H1 (cell line): ENCODE results near the gene DNAI1. TPM values are rescaled to one million over a fixed set of nuclear protein-coding genes. Genes with fewer than 3 reads are reported as not detected.

ENCODE experiments used
- CTCF ChIA-PET: fragments of 300-600 bp; sonication (Branson Sonifier 250); formaldehyde crosslinking; loops from one replicate; lab custom pipeline; 2021; ENCODE audit not compliant: partially characterized antibody; lab: Charles Lee
- POLR2A ChIA-PET: fragments of 300-600 bp; sonication (Branson Sonifier 250); formaldehyde crosslinking; loops from one replicate; lab custom pipeline; 2021; ENCODE audit warnings: inconsistent platforms; ENCODE audit not compliant: partially characterized antibody; lab: Charles Lee
- DNase-seq, 2 experiments: peaks; one replicate each; pipeline versions ENCODE4 v3.0.0 to v3.0.0-alpha.2; 2010 to 2022; ENCODE audit warnings: low spot score in 2 of 2, low read depth in 1 of 2, mixed read lengths in 1 of 2
- FAIRE-seq: peaks from 2 replicates; lab custom pipeline; 2011; peaks lifted over from hg19 to GRCh38; lab: Jason Lieb, UNC
- H2AFZ ChIP-seq: 2 replicates; pipeline ENCODE4 v1.8.1; 2012; ENCODE audit warnings: low read length, inconsistent platforms
- H2AK5ac ChIP-seq: 2 replicates; pipeline ENCODE4 v1.6.1; 2013; ENCODE audit warnings: low read depth, low read length
- H2BK120ac ChIP-seq: replicated peaks from 2 replicates; pipeline ENCODE3; 2013; ENCODE audit warnings: low read depth, low read length, inconsistent platforms
- H2BK12ac ChIP-seq: 2 replicates; pipeline ENCODE4 v1.6.1; 2013; ENCODE audit warnings: low read depth, low read length
- H2BK15ac ChIP-seq: 2 replicates; pipeline ENCODE4 v1.6.1; 2013; ENCODE audit warnings: low read length
- H2BK20ac ChIP-seq: 2 replicates; pipeline ENCODE4 v1.6.1; 2013; ENCODE audit warnings: low read length
- H2BK5ac ChIP-seq: 2 replicates; pipeline ENCODE4 v1.6.1; 2013; ENCODE audit warnings: low read depth, low read length
- H3K14ac ChIP-seq: 2 replicates; pipeline ENCODE4 v1.6.1; 2013; ENCODE audit warnings: inconsistent platforms; ENCODE audit not compliant: insufficient read length
- H3K18ac ChIP-seq: 2 replicates; pipeline ENCODE4 v1.6.1; 2013; ENCODE audit warnings: low read length; ENCODE audit errors: extremely low read depth
- H3K23ac ChIP-seq: 2 replicates; pipeline ENCODE4 v1.6.1; 2013; ENCODE audit warnings: inconsistent platforms; ENCODE audit not compliant: insufficient read length
- H3K23me2 ChIP-seq: 2 replicates; pipeline ENCODE4 v1.6.1; 2013; ENCODE audit warnings: low read depth, low read length
- H3K27ac ChIP-seq: 2 replicates; pipeline ENCODE4 v1.6.1; 2011; ENCODE audit warnings: low read depth, low read length, inconsistent platforms
- H3K27me3 ChIP-seq, 4 experiments: replicated peaks in 1 of 4; 1 replicate in 1 of 4; 2 replicates in 3 of 4; pipeline versions ENCODE4 v1.6.1 to v1.8.1; 2011 to 2013; ENCODE audit warnings: low read length in 3 of 4, mild to moderate bottlenecking in 3 of 4, inconsistent platforms in 2 of 4, mixed read lengths in 2 of 4, moderate library complexity in 1 of 4; ENCODE audit not compliant: control insufficient read depth in 3 of 4, insufficient read depth in 3 of 4; ENCODE audit errors: extremely low read depth in 1 of 4
- H3K36me3 ChIP-seq, 4 experiments: 2 replicates each; pipeline versions ENCODE4 v1.6.1 to v1.8.1; 2011 to 2013; ENCODE audit warnings: mild to moderate bottlenecking in 4 of 4, low read length in 3 of 4, moderate library complexity in 2 of 4, control low read depth in 1 of 4, inconsistent platforms in 1 of 4; ENCODE audit not compliant: insufficient read depth in 4 of 4, control insufficient read depth in 2 of 4
- H3K4ac ChIP-seq: replicated peaks from 2 replicates; pipeline ENCODE3; 2013; ENCODE audit warnings: low read length, low read depth, mixed read lengths, inconsistent platforms; ENCODE audit not compliant: insufficient read length
- H3K4me1 ChIP-seq, 4 experiments: replicated peaks in 1 of 4; 1 replicate in 1 of 4; 2 replicates in 3 of 4; pipeline versions ENCODE4 v1.6.1 to v1.8.1; 2011 to 2013; ENCODE audit warnings: low read length in 3 of 4, inconsistent platforms in 2 of 4, mixed read lengths in 1 of 4; ENCODE audit not compliant: insufficient read depth in 4 of 4, control insufficient read depth in 3 of 4
- H3K4me2 ChIP-seq, 2 experiments: 2 replicates each; pipeline versions ENCODE4 v1.6.1 to v1.8.1; 2011 to 2013; ENCODE audit warnings: low read depth in 2 of 2, low read length in 2 of 2, control low read depth in 1 of 2, inconsistent platforms in 1 of 2, mild to moderate bottlenecking in 1 of 2; ENCODE audit not compliant: insufficient read depth in 1 of 2
- H3K4me3 ChIP-seq, 4 experiments: fragments of 200-600, 300-600 bp in 1 of 4; sonication (generic), shearing (Covaris generic), sonication (Bioruptor Twin) in 1 of 4; 2 replicates each; pipeline versions ENCODE4 v1.5.1 to v1.8.1; 2011 to 2016; ENCODE audit warnings: low read length in 4 of 4, low read depth in 3 of 4, control low read depth in 2 of 4, inconsistent platforms in 2 of 4, mild to moderate bottlenecking in 2 of 4, mixed read lengths in 1 of 4, moderate library complexity in 1 of 4; ENCODE audit not compliant: insufficient read depth in 2 of 4; ENCODE audit errors: extremely low read depth in 1 of 4
- H3K56ac ChIP-seq: replicated peaks from 2 replicates; pipeline ENCODE3; 2013; ENCODE audit warnings: low read depth, mild to moderate bottlenecking, mixed read lengths, low read length, inconsistent platforms; ENCODE audit not compliant: insufficient read length
- H3K79me1 ChIP-seq: 2 replicates; pipeline ENCODE4 v1.6.1; 2013; ENCODE audit warnings: low read depth, low read length, control low read depth
- H3K79me2 ChIP-seq, 2 experiments: 2 replicates each; pipeline versions ENCODE4 v1.6.1 to v1.8.1; 2012 to 2013; ENCODE audit warnings: low read length in 2 of 2, mild to moderate bottlenecking in 2 of 2, inconsistent platforms in 1 of 2; ENCODE audit not compliant: insufficient read depth in 2 of 2, control insufficient read depth in 1 of 2
- H3K9ac ChIP-seq, 4 experiments: replicated peaks in 1 of 4; 1 replicate in 1 of 4; 2 replicates in 3 of 4; pipeline versions ENCODE4 v1.6.1 to v1.8.1; 2011 to 2013; ENCODE audit warnings: low read depth in 3 of 4, low read length in 3 of 4, control low read depth in 2 of 4, mild to moderate bottlenecking in 2 of 4, moderate library complexity in 2 of 4, inconsistent platforms in 1 of 4; ENCODE audit errors: extremely low read depth in 1 of 4
- H3K9me3 ChIP-seq, 2 experiments: 2 replicates each; pipeline versions ENCODE4 v1.6.1 to v1.8.1; 2012 to 2013; ENCODE audit warnings: mild to moderate bottlenecking in 2 of 2, moderate library complexity in 2 of 2, control low read depth in 1 of 2, inconsistent platforms in 1 of 2, low read depth in 1 of 2, low read length in 1 of 2, mixed read lengths in 1 of 2; ENCODE audit not compliant: insufficient read depth in 2 of 2
- H4K20me1 ChIP-seq, 2 experiments: replicated peaks in 1 of 2; 2 replicates each; pipeline versions ENCODE3 to v1.8.1; 2011 to 2013; ENCODE audit warnings: inconsistent platforms in 2 of 2, low read length in 2 of 2, mild to moderate bottlenecking in 1 of 2; ENCODE audit not compliant: insufficient read depth in 2 of 2, control insufficient read depth in 1 of 2
- H4K5ac ChIP-seq: 2 replicates; pipeline ENCODE4 v1.6.1; 2013; ENCODE audit warnings: low read length, low read depth, mixed read lengths, inconsistent platforms; ENCODE audit not compliant: insufficient read length
- H4K8ac ChIP-seq: 2 replicates; pipeline ENCODE4 v1.8.0; 2013; ENCODE audit warnings: mild to moderate bottlenecking, moderate library complexity, low read length, inconsistent platforms; ENCODE audit not compliant: insufficient read depth; ENCODE audit errors: extremely low read depth
- H4K91ac ChIP-seq: replicated peaks from 2 replicates; pipeline ENCODE3; 2013; ENCODE audit warnings: low read length, mixed read lengths, inconsistent platforms; ENCODE audit not compliant: insufficient read length
- BACH1 ChIP-seq: IDR thresholded peaks from 2 replicates; pipeline ENCODE4 v1.6.1; 2012; ENCODE audit warnings: low read length, improper control_type of control experiment
- CEBPB ChIP-seq: IDR thresholded peaks from 2 replicates; pipeline ENCODE4 v1.6.1; 2012; ENCODE audit warnings: low read depth, low read length
- CHD2 ChIP-seq: IDR thresholded peaks from 2 replicates; pipeline ENCODE4 v1.6.1; 2012; ENCODE audit warnings: low read length, improper control_type of control experiment
- CTBP2 ChIP-seq: IDR thresholded peaks from 2 replicates; pipeline ENCODE4 v1.7.0; 2011; ENCODE audit warnings: borderline replicate concordance, mild to moderate bottlenecking, moderate library complexity, mixed read lengths, low read length; ENCODE audit not compliant: insufficient read depth, insufficient read length
- WGBS, 2 experiments: shearing (Covaris generic) in 1 of 2; methylation state at CpG; one replicate each; pipeline versions ENCODE4 v1.1.6 to v1.1.7; 2013 to 2015; ENCODE audit warnings: low lambda C conversion rate in 2 of 2, mixed read lengths in 2 of 2, inconsistent platforms in 1 of 2, low coverage in 1 of 2, missing lambda C conversion rate in 1 of 2; ENCODE audit not compliant: insufficient replicate concordance in 2 of 2, insufficient coverage in 1 of 2, insufficient read length in 1 of 2; ENCODE audit errors: extremely low coverage in 1 of 2, missing lambda C conversion rate in 1 of 2; 5-methylcytosine and 5-hydroxymethylcytosine counted together
- polyA plus RNA-seq, 7 experiments: library from polyadenylated mRNA; depleted of rRNA in 3 of 7; stranded (reverse) in 5 of 7; unstranded in 2 of 7; fragments of >200 nt in 5 of 7; fragments of 200-250 nt in 2 of 7; gene quantifications; 1 replicate in 5 of 7; 2 replicates in 1 of 7; 4 replicates in 1 of 7; pipeline versions ENCODE4 v1.2.1 to v1.2.3, GENCODE V29; 2011 to 2013; ENCODE audit warnings: missing spikeins in 2 of 7, mixed read lengths in 2 of 7
- total RNA-seq: library from RNA; stranded (reverse); fragmentation: NEBNext Ultra II Directional; extraction: Animal tissue kit (Norgen Biotek cat#: 25700); gene quantifications from 2 replicates; pipeline ENCODE4 v1.2.1, GENCODE V29; 2021

DNAI1 gene
- total and polyA plus RNA-seq, 2 of the 8 experiments (the other 6 are each of a cell fraction or from before 2014, with no cell fraction given) = 0.37 to 0.54 TPM

DNA sequence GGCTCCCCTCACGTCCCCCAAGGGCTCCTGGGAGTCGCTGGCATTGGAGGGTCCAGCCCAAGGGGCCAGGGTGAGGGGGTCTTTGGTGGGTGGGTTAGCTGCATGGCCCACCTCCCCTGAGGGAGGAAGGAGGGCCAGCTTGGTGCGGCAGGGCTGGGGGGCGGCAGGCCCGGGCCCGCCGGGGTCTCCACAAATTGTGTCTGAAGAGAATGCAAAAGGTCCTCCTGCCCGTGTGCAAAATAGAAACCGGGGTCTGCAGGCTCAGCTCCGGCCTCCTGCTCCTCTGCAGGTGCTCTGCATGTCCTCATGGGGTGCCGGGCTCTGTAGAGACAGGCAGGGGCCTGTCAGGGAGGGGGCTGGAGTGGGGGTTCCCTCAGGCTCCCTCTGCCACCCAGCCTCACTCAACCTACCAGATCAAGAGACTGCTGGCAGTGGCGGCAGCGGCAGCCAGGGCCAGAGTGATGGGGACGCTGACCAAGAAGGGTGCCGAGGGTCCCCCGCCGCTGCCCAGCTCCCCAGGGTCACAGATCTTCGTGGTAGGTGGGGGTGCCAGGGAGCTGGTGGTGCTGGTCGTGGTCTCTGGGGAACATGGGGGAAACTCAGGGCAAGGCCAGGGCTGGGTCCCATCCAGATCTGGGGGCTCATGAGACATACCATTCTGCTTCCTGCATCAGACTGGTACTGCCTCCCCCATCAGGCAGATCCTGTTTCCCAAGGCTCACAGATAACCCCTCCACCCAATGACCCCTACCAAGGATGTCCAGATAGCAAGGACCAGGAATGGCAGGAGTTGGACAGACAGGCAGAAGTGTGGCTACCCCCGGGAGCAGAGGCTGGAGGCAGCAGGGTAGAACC, 93.4 kb downstream of the DNAI1 start:
- no peak overlapping the region for H4K5ac ChIP-seq
- no peak for TF ChIP-seq CTBP2
- TF ChIP-seq CEBPB = no peak
- no peak for TF ChIP-seq CHD2
- TF ChIP-seq BACH1 = no peak
- H3K79me1 ChIP-seq = 0 out of 2 replicates have a peak, but pooled peaks cover 2% of the 10 kb centered on the region
- H2BK120ac ChIP-seq = no peak overlapping the region
- H3K27me3 ChIP-seq = peaks cover 0 to 10% (median 4%) of the 10 kb centered on the region in 4 experiments; a peak in 4 of 7 replicates
- H3K9ac ChIP-seq = no peak overlapping the region
- H4K91ac ChIP-seq = no peak overlapping the region
- no peak overlapping the region for H3K23ac ChIP-seq
- no peak overlapping the region for H3K14ac ChIP-seq
- H4K20me1 ChIP-seq = peaks cover 1 to 4% of the 10 kb centered on the region in 2 experiments
- H3K4me3 ChIP-seq = no peak overlapping the region
- no peaks in the 10 kb centered on the region for H3K23me2 ChIP-seq
- H3K4me1 ChIP-seq = peaks cover 5 to 13% (median 13%) of the 10 kb centered on the region in 4 experiments
- no peak overlapping the region for H3K4me2 ChIP-seq
- H3K9me3 ChIP-seq = no peaks in the 10 kb centered on the region
- DNase-seq (peak in 1 of 2 experiments; percentile 41), FAIRE-seq (no peak)
- no peak overlapping the region for H3K27ac ChIP-seq
- no peak overlapping the region for H2BK20ac ChIP-seq
- H2AFZ ChIP-seq = no peak overlapping the region
- no peak overlapping the region for H3K56ac ChIP-seq
- H2AK5ac ChIP-seq = no peak overlapping the region
- ChIA-PET CTCF (interaction anchor here (0.7 to 9.4 kb wide), 11 partner anchors 11 to 148 kb away, joined by 3 to 157 read pairs (median 6); no protein-coding TSS in a partner anchor), POLR2A (interaction anchor here (1.7 kb wide), 1 partner anchor 39 kb away, joined by 4 read pairs; no protein-coding TSS in a partner anchor)
- 88% methylated on average over 19 of the region's 20 CpGs; no CpG with 5 or more reads in 1 of the 2 experiments for WGBS, 2 experiments
- no peak overlapping the region for H3K4ac ChIP-seq
- H3K18ac ChIP-seq = no peak overlapping the region
- no peak overlapping the region for H2BK12ac ChIP-seq
- H3K79me2 ChIP-seq = no peaks in the 10 kb centered on the region
- no peak overlapping the region for H4K8ac ChIP-seq
- no peak overlapping the region for H2BK5ac ChIP-seq
- H2BK15ac ChIP-seq = peak overlapping the region; percentile 61; the same call in 1 of the 2 replicates
- no peaks in the 10 kb centered on the region for H3K36me3 ChIP-seq
